GM12872 (cell line): ENCODE data around the gene NR4A2.

ENCODE experiments used
- CTCF ChIP-seq: IDR thresholded peaks from 3 replicates; pipeline ENCODE4 v1.5.1; 2011; ENCODE audit warnings: low read depth, mild to moderate bottlenecking, low read length, moderate library complexity; ENCODE audit not compliant: insufficient read depth

NR4A2 gene

GRCh38 chr2:156331572-156332283, 793 bp downstream of the NR4A2 start:
- no peak for TF ChIP-seq CTCF

GRCh38 chr2:156329927-156330726, 2.4 kb downstream of the NR4A2 start:
- no peak for TF ChIP-seq CTCF

GRCh38 chr2:156329031-156329926, 3.2 kb downstream of the NR4A2 start:
- TF ChIP-seq CTCF, result no peak

GRCh38 chr2:156327835-156328695, 4.5 kb downstream of the NR4A2 start:
- TF ChIP-seq CTCF, result no peak

GRCh38 chr2:156326526-156327095, 5.9 kb downstream of the NR4A2 start:
- no peak for TF ChIP-seq CTCF

- no peak for TF ChIP-seq CTCF
Observed at GRCh38 chr2:156325688-156326525, 6.6 kb downstream of the NR4A2 start.
